ENCODE results near the gene ODC1. TPM values are rescaled to one million over a fixed set of nuclear protein-coding genes. Genes with fewer than 3 reads are reported as not detected.

ODC1 gene
- total RNA-seq, 1 donor from 2014 or later: 34.9 TPM

DNA sequence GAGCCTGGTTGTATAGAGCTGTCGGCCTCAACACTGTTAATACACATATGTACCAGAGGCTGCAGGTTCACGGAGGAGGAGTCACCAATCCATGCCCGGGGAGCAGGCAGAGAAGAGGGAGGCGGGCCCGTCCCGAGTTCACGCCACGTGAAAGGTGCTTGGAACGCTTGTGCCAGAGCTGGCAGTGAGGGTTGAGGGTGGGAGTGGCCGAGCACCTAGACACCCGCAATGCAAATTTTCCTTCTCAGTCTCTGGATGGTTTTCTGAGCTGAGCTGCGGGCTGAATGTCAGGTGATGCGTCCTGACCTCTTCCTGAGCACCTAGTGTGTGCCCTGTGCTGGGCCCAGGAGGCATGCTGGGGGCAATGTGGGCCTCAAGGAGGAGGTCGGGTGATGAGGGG lies 52.2 kb downstream of the ODC1 start:
- Histone ChIP-seq H3K36me3 (no peaks in the 10 kb centered on the region), H3K27ac (no peak overlapping the region), H3K9me3 (no peaks in the 10 kb centered on the region), H3K27me3 (no peaks in the 10 kb centered on the region), H3K4me3 (no peak overlapping the region), H3K4me1 (peaks cover 27% of the 10 kb centered on the region)
- intact Hi-C loops (cut with DNase I): no loop called here
- no peak for DNase-seq (ENCODE audit: extremely low spot score in 2 of 2)
- no peak for TF ChIP-seq CTCF (IDR thresholded peaks at IDR 0.05)
- no peak for TF ChIP-seq POLR2AphosphoS5 (IDR thresholded peaks at IDR 0.05; ENCODE audit: insufficient read depth in 1 of 2, low read depth in 1 of 2)
- TF ChIP-seq POLR2A (IDR thresholded peaks at IDR 0.05): no peak

- Histone ChIP-seq H3K36me3 (no peaks in the 10 kb centered on the region), H3K27ac (no peak overlapping the region), H3K9me3 (no peaks in the 10 kb centered on the region), H3K4me3 (no peak overlapping the region), H3K4me1 (peaks cover 44% of the 10 kb centered on the region), H3K27me3 (no peaks in the 10 kb centered on the region)
- DNase-seq (ENCODE audit: extremely low spot score in 2 of 2): no peak
- TF ChIP-seq POLR2A (IDR thresholded peaks at IDR 0.05) (no peak), POLR2AphosphoS5 (IDR thresholded peaks at IDR 0.05; ENCODE audit: insufficient read depth in 1 of 2, low read depth in 1 of 2) (no peak), CTCF (IDR thresholded peaks at IDR 0.05) (no peak)
- intact Hi-C loops (cut with DNase I): no loop called here
These were observed 54.5 kb downstream of the ODC1 start for GRCh38 chr2:10393640-10393982.

GRCh38 chr2:10392951-10393639 lies 55.0 kb downstream of the ODC1 start:
- TF ChIP-seq POLR2AphosphoS5 (IDR thresholded peaks at IDR 0.05; ENCODE audit: insufficient read depth in 1 of 2, low read depth in 1 of 2) (no peak), POLR2A (IDR thresholded peaks at IDR 0.05) (no peak), CTCF (IDR thresholded peaks at IDR 0.05) (no peak)
- Histone ChIP-seq H3K4me1 (peaks cover 44% of the 10 kb centered on the region), H3K9me3 (no peaks in the 10 kb centered on the region), H3K27ac (no peak overlapping the region), H3K27me3 (no peaks in the 10 kb centered on the region), H3K4me3 (no peak overlapping the region), H3K36me3 (no peaks in the 10 kb centered on the region)
- no peak for DNase-seq (ENCODE audit: extremely low spot score in 2 of 2)
- intact Hi-C loops (cut with DNase I): no loop called here

- H3K4me3 ChIP-seq: no peak overlapping the region
- H3K27ac ChIP-seq: no peak overlapping the region
- H3K36me3 ChIP-seq: no peaks in the 10 kb centered on the region
- no peaks in the 10 kb centered on the region for H3K9me3 ChIP-seq
- DNase-seq (ENCODE audit: extremely low spot score in 2 of 2): no peak
- H3K4me1 ChIP-seq: peaks cover 42% of the 10 kb centered on the region
- H3K27me3 ChIP-seq: no peaks in the 10 kb centered on the region
- TF ChIP-seq POLR2AphosphoS5 (IDR thresholded peaks at IDR 0.05; ENCODE audit: insufficient read depth in 1 of 2, low read depth in 1 of 2) (no peak), CTCF (IDR thresholded peaks at IDR 0.05) (no peak), POLR2A (IDR thresholded peaks at IDR 0.05) (no peak)
- intact Hi-C loops (cut with DNase I): no loop called here
These were observed 55.6 kb downstream of the ODC1 start for GRCh38 chr2:10392548-10392947.

- DNase-seq (ENCODE audit: extremely low spot score in 2 of 2): no peak
- Histone ChIP-seq H3K4me1 (peaks cover 38% of the 10 kb centered on the region), H3K27me3 (no peaks in the 10 kb centered on the region), H3K4me3 (no peak overlapping the region), H3K36me3 (no peaks in the 10 kb centered on the region), H3K27ac (no peak overlapping the region), H3K9me3 (no peaks in the 10 kb centered on the region)
- TF ChIP-seq CTCF (IDR thresholded peaks at IDR 0.05) (no peak), POLR2A (IDR thresholded peaks at IDR 0.05) (no peak), POLR2AphosphoS5 (IDR thresholded peaks at IDR 0.05; ENCODE audit: insufficient read depth in 1 of 2, low read depth in 1 of 2) (no peak)
- intact Hi-C loops (cut with DNase I): no loop called here
These were observed 56.0 kb downstream of the ODC1 start for GRCh38 chr2:10392100-10392499.
